GM18505 (cell line): ENCODE data around the gene CD40LG.

Experiments
- ATAC-seq: cut with Tn5 transposase; IDR thresholded peaks from one replicate; pipeline ENCODE4 v1.9.1; 2021; ENCODE audit not compliant: unreplicated experiment
- POLR2A ChIP-seq: IDR thresholded peaks from 4 replicates; pipeline ENCODE4 v1.6.1; 2011; ENCODE audit warnings: borderline replicate concordance; ENCODE audit not compliant: insufficient read depth, insufficient read length; ENCODE audit errors: extremely low read depth

Gene CD40LG

GRCh38 chrX:136660896-136661295 is 12.9 kb downstream of the CD40LG start:
- TF ChIP-seq POLR2A, result no peak
- ATAC-seq, result no peak

DNA sequence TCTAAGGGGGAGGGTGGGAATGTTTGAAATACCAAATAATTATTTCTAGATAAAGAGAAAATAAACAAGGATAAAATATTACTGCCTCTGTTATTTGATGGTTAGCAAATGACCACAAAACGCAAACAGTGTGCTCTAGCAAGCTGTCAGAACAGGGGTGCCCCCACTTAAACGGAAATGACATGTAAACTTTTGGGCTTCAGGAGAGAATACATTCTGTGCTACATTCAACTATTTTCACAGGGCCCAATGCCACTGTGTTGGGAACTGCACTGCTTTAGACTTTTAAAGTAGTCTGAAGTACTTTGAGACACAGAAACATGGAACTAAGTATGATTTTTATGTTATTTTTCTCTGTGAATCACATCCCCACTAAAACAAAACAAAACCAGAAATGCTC is 14.1 kb downstream of the CD40LG start:
- TF ChIP-seq POLR2A, result no peak
- ATAC-seq, result no peak

GRCh38 chrX:136662976-136663375 is 15.0 kb downstream of the CD40LG start:
- no peak for TF ChIP-seq POLR2A
- no peak for ATAC-seq

GRCh38 chrX:136665258-136665900 is 17.4 kb downstream of the CD40LG start:
- no peak for TF ChIP-seq POLR2A
- peak; percentile 51 for ATAC-seq

DNA sequence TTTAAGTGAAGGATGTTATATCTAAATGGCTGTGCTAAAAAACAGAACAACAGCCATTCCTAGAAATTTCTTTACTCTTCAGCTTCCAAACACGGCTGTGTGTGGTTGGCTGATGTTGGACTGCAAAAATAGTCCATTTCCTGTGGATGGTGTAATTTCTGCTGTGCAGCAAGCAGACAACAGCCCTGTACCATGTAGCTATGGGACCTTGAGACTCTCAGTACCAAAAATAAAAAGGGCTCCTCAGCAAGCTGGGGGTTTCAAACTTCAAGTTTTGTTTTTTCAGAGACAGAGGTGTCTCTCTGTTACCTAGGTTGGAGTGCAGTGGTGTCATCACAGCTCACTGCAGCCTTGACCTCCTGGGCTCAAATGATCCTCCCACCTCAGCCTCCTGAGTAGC is 18.1 kb downstream of the CD40LG start:
- no peak for TF ChIP-seq POLR2A
- ATAC-seq, result peak; percentile 45

DNA sequence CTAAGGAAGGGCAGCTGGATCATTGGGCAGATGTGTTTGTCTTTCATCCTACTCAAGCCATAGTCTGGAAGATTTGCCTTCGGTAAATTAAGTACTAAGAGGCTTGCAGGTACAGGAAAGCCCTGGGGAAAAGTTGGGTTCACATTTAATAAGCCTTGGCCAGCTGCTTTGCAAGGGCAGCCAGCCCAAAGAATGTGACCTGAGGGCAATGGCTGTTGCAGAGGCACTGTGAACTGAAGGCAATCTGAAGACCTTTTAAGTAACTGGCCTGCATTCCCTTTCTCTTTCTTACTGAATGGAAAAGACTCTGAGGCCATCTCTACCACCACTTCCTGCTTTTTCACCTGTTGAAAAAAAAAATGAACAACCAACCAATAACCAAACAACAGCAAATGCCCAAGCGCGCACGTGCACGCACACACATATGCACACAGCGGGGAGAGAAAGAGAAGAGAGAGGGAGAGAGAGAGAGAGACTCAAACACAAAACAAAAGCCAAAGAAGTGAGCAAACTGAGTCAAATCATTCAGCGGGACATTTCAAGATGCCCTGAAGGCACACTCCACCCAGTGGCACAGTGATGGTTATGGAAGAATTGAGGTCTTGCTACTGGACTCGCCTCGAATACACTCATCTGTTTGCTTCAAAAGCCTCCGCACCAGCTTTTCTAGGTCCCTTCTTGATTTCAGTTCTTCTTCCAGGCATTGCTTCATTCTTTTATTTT is 19.6 kb downstream of the CD40LG start:
- TF ChIP-seq POLR2A, result no peak
- no peak for ATAC-seq

GRCh38 chrX:136671006-136671610 is 23.1 kb downstream of the CD40LG start:
- TF ChIP-seq POLR2A, result no peak
- ATAC-seq, result no peak

DNA sequence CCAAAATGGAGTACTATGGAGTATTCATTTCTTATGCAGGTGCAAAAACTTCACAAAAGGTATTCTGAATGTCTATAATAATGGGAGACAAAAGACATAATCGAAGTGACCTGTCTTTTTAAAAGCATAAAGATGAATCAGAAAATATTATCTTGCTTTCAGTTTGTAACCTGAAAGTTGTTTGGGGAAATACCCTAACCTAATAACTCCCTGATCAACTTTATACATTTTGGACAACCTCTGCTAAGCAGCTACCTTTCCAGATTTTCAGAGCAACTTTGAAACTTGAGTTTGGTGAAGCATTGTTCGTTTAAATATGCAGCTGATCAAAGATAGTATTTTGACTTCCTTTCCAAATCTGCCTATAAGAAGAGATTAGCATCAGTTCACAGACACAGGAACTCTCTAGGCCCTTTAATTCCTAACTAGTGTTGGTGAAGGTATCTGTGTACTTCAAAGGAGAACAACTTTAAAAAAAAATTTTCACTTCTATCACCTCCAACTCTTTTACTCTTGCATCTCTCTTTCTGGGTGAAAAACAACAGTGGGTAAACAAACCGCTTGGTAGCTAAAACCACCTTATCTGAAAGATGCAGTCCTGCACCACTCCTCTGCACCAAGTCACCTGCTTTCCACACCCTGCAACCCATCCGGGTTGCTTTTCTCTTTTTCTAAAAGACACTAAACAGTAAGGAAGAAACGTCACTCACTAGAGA is 26.5 kb downstream of the CD40LG start:
- ATAC-seq, result no peak
- no peak for TF ChIP-seq POLR2A

- no peak for ATAC-seq
- TF ChIP-seq POLR2A, result no peak
Observed at GRCh38 chrX:136679531-136679930, 31.6 kb downstream of the CD40LG start.

DNA sequence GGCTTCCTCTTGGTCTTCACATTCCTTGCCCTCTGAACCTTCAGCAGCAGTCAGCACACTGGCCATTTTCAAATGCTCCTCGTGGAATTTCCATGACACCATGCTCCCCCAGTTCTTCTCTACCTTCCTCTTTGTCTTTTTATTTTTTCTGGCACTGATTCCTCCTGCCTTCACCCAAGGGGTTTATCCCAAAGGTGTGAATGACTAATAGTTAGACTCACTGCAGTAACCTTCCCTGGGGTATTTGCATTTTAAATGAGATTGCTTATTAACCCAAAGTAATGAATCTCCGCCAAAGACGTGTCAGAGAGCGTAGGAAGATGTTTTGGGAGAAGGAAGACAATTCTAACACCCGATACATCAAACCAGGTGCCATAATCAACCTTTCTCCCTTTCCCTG is 36.2 kb downstream of the CD40LG start:
- ATAC-seq, result no peak
- no peak for TF ChIP-seq POLR2A

DNA sequence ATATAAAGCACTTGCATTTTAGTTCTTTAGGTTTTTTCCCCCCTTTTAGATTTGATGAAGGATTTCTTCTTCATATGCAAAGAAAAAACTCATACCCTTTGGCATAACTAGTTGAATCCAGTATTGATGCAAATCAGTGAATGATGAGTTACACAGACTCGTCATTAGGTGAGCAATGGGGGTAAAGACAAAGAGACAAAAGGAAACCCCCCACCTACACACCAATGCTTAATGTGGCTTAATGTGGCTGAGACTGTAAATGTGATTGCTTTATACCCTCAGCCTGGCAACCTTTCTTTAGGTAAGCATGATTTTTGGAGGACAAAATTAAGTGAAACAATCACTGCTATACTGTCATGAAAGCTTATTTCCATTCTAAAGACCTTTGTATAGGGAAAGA is 39.5 kb downstream of the CD40LG start:
- TF ChIP-seq POLR2A, result no peak
- ATAC-seq, result no peak

DNA sequence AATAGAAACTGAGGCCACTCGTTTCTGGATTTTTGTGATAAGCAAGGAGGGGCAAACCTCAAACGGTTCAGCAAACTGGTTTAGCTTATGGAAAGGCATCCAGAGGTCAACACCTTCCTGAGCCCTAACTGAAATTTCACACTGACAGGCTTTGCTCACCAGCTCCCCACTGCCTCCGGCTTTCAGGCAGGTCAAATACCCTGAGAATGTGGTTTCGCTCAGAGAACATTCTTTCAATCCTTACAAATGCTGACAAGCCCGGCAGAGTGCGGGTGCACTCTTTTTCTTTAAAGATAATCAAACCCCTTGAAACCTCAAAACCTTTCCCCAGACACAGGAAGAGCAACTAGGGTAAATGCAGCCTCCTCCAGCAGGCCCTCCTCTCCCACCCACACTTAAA is 41.5 kb downstream of the CD40LG start:
- no peak for TF ChIP-seq POLR2A
- no peak for ATAC-seq

GRCh38 chrX:136691028-136691809 is 43.3 kb downstream of the CD40LG start:
- TF ChIP-seq POLR2A, result no peak
- ATAC-seq, result no peak
